IMR-90 (cell line): Measurements from ENCODE around the gene MTUS2. TPM values are rescaled to one million over a fixed set of nuclear protein-coding genes. Genes with fewer than 3 reads are reported as not detected.

Source experiments
- ATAC-seq: fragments of 200-7000 bp; cut with Tn5 transposase; 2 replicates; pipeline ENCODE4 v1.9.1; 2020; ENCODE audit warnings: low read depth, mild to moderate bottlenecking, moderate library complexity
- BruUV-seq: library from RNA; stranded (reverse); fragments of 400-500 nt; replicated peaks from 2 replicates; lab custom pipeline; 2021; lab: Mats Ljungman, UMichigan
- CTCF ChIA-PET: fragments of 300-600 bp; formaldehyde crosslinking; extraction: SDS; loops from one replicate; lab custom pipeline; 2021; ENCODE audit warnings: antibody characterized with exemption; lab: Yijun Ruan, JAX
- POLR2A ChIA-PET: fragments of 300-600 bp; sonication (Branson Sonifier 250); formaldehyde crosslinking; loops from one replicate; lab custom pipeline; 2022; ENCODE audit warnings: antibody characterized with exemption; ENCODE audit not compliant: unreplicated experiment; lab: Charles Lee
- DNase-seq: peaks from one replicate; pipeline ENCODE4 v3.0.0; 2013
- H2AFZ ChIP-seq: replicated peaks from 2 replicates; pipeline ENCODE3; 2013; ENCODE audit warnings: low read length, mild to moderate bottlenecking; ENCODE audit not compliant: poor library complexity
- H2AK5ac ChIP-seq: 2 replicates; pipeline ENCODE4 v1.6.1; 2013; ENCODE audit warnings: low read depth, low read length, inconsistent platforms
- H2AK9ac ChIP-seq: replicated peaks from 2 replicates; pipeline ENCODE3; 2013; ENCODE audit warnings: mild to moderate bottlenecking, low read depth, low read length, moderate library complexity; ENCODE audit not compliant: poor library complexity
- H2BK120ac ChIP-seq: 2 replicates; pipeline ENCODE4 v1.6.1; 2013; ENCODE audit warnings: low read depth, low read length, inconsistent platforms
- H2BK15ac ChIP-seq: 3 replicates; pipeline ENCODE4 v1.6.1; 2013; ENCODE audit warnings: low read depth, low read length, inconsistent platforms
- H2BK20ac ChIP-seq: 2 replicates; pipeline ENCODE4 v1.6.1; 2013; ENCODE audit warnings: low read depth, mild to moderate bottlenecking, inconsistent platforms, low read length, moderate library complexity
- H2BK5ac ChIP-seq: 2 replicates; pipeline ENCODE4 v1.6.1; 2013; ENCODE audit warnings: mild to moderate bottlenecking, low read depth, low read length, inconsistent platforms; ENCODE audit not compliant: poor library complexity, severe bottlenecking
- H3K14ac ChIP-seq: replicated peaks from 2 replicates; pipeline ENCODE4 v1.6.1; 2013; ENCODE audit warnings: low read depth, low read length, inconsistent platforms
- H3K18ac ChIP-seq: 2 replicates; pipeline ENCODE4 v1.6.1; 2013; ENCODE audit warnings: low read depth, low read length, control low read depth
- H3K23ac ChIP-seq: 2 replicates; pipeline ENCODE4 v1.6.1; 2013; ENCODE audit warnings: low read depth, low read length, inconsistent platforms
- H3K27ac ChIP-seq: 2 replicates; pipeline ENCODE4 v1.5.1; 2013; ENCODE audit warnings: mild to moderate bottlenecking, control low read depth, low read length; ENCODE audit not compliant: insufficient read depth
- H3K27me3 ChIP-seq: 2 replicates; pipeline ENCODE4 v1.6.1; 2013; ENCODE audit warnings: low read length; ENCODE audit not compliant: control insufficient read depth, insufficient read depth
- H3K36me3 ChIP-seq: 2 replicates; pipeline ENCODE4 v1.6.1; 2013; ENCODE audit warnings: low read length, mixed read lengths; ENCODE audit not compliant: control insufficient read depth, insufficient read depth
- H3K4ac ChIP-seq: 2 replicates; pipeline ENCODE4 v1.6.1; 2013; ENCODE audit warnings: low read depth, low read length, inconsistent platforms
- H3K4me1 ChIP-seq: 2 replicates; pipeline ENCODE4 v1.6.1; 2013; ENCODE audit warnings: low read length, mixed read lengths; ENCODE audit not compliant: control insufficient read depth, insufficient read depth
- H3K4me2 ChIP-seq: 2 replicates; pipeline ENCODE4 v1.6.1; 2013; ENCODE audit warnings: low read depth, mild to moderate bottlenecking, control low read depth, low read length, moderate library complexity
- H3K4me3 ChIP-seq: 2 replicates; pipeline ENCODE4 v1.5.1; 2013; ENCODE audit warnings: low read depth, mild to moderate bottlenecking, control low read depth, low read length, moderate library complexity; ENCODE audit not compliant: insufficient read depth
- H3K56ac ChIP-seq: 2 replicates; pipeline ENCODE4 v1.6.1; 2013; ENCODE audit warnings: low read length, inconsistent platforms; ENCODE audit not compliant: insufficient read depth; ENCODE audit errors: extremely low read depth
- H3K79me1 ChIP-seq, 2 experiments: 2 replicates each; pipeline ENCODE4 v1.6.1; 2013; ENCODE audit warnings: low read length in 2 of 2, inconsistent platforms in 1 of 2, low read depth in 1 of 2
- H3K9ac ChIP-seq: 2 replicates; pipeline ENCODE4 v1.6.1; 2013; ENCODE audit warnings: low read depth, low read length, control low read depth
- H3K9me1 ChIP-seq: 2 replicates; pipeline ENCODE4 v1.6.1; 2013; ENCODE audit warnings: low read length, inconsistent platforms; ENCODE audit not compliant: insufficient read depth
- H3K9me3 ChIP-seq: 2 replicates; pipeline ENCODE4 v1.6.1; 2013; ENCODE audit warnings: low read length; ENCODE audit not compliant: control insufficient read depth, insufficient read depth
- H4K20me1 ChIP-seq: 2 replicates; pipeline ENCODE4 v1.6.1; 2013; ENCODE audit warnings: low read length, inconsistent platforms; ENCODE audit not compliant: insufficient read depth
- H4K5ac ChIP-seq: 2 replicates; pipeline ENCODE4 v1.6.1; 2013; ENCODE audit warnings: mild to moderate bottlenecking, low read depth, low read length, control low read depth
- H4K8ac ChIP-seq, 2 experiments: 2 replicates each; pipeline ENCODE4 v1.6.1; 2013; ENCODE audit warnings: low read depth in 2 of 2, low read length in 2 of 2, control low read depth in 1 of 2, inconsistent platforms in 1 of 2
- H4K91ac ChIP-seq: 2 replicates; pipeline ENCODE4 v1.6.1; 2013; ENCODE audit warnings: low read depth, low read length, inconsistent platforms; ENCODE audit not compliant: insufficient read depth
- BHLHE40 ChIP-seq: fragments of 150-350 bp; IDR thresholded peaks from 2 replicates; pipeline ENCODE4 v1.6.1; 2016; ENCODE audit warnings: mild to moderate bottlenecking, low read depth, low read length
- CHD1 ChIP-seq: IDR thresholded peaks from 2 replicates; pipeline ENCODE4 v1.6.1; 2012; ENCODE audit warnings: low read depth, low read length, improper control_type of control experiment
- CTCF ChIP-seq: conservative IDR thresholded peaks from 2 replicates; pipeline ENCODE4 v1.5.1; 2012; ENCODE audit warnings: mild to moderate bottlenecking, low read depth, low read length, improper control_type of control experiment
- MAFK ChIP-seq: IDR thresholded peaks from 2 replicates; pipeline ENCODE4 v1.6.1; 2012; ENCODE audit warnings: low read depth, low read length, improper control_type of control experiment
- RCOR1 ChIP-seq: IDR thresholded peaks from 2 replicates; pipeline ENCODE4 v1.6.1; 2012; ENCODE audit warnings: mild to moderate bottlenecking, low read length, improper control_type of control experiment; ENCODE audit not compliant: insufficient replicate concordance
- WGBS, 2 experiments: methylation state at CpG; one replicate each; pipeline versions ENCODE4 v1.1.5 to v1.1.7; 2013; ENCODE audit warnings: missing lambda C conversion rate in 2 of 2; ENCODE audit not compliant: insufficient read length in 1 of 2; ENCODE audit errors: extremely low coverage in 2 of 2; 5-methylcytosine and 5-hydroxymethylcytosine counted together
- dilution Hi-C: fragments of 300-500 bp; cut with HindIII; formaldehyde crosslinking; loops from one replicate; pipeline ENCODE4 v1.14.3; 2018; ENCODE audit warnings: low sequenced_read_pairs; ENCODE audit not compliant: unreplicated experiment
- in situ Hi-C: fragments of 300-500 bp; cut with MboI; formaldehyde crosslinking; loops from 3 replicates; pipeline ENCODE4 v1.14.3; 2019; ENCODE audit warnings: low sequenced_read_pairs, inconsistent platforms, mixed read lengths
- intact Hi-C: fragments of 100-400 bp; cut with micrococcal nuclease; formaldehyde crosslinking; loops from 2 replicates; pipeline ENCODE4 v1.10.0; 2022
- polyA plus RNA-seq, 3 experiments: library from polyadenylated mRNA; depleted of rRNA; stranded (reverse); fragments of >200 nt; gene quantifications; 2 replicates each; pipeline ENCODE4 v1.2.3, GENCODE V29; 2012; ENCODE audit warnings: low replicate concordance in 1 of 3
- total RNA-seq: library from RNA; depleted of rRNA; stranded (reverse); fragments of >200 nt; gene quantifications from 2 replicates; pipeline ENCODE4 v1.2.3, GENCODE V29; 2012

MTUS2 gene
- total and polyA plus RNA-seq, 2 of the 4 experiments (the other 2 are of a cell fraction): under 0.01 to 0.02 TPM

DNA sequence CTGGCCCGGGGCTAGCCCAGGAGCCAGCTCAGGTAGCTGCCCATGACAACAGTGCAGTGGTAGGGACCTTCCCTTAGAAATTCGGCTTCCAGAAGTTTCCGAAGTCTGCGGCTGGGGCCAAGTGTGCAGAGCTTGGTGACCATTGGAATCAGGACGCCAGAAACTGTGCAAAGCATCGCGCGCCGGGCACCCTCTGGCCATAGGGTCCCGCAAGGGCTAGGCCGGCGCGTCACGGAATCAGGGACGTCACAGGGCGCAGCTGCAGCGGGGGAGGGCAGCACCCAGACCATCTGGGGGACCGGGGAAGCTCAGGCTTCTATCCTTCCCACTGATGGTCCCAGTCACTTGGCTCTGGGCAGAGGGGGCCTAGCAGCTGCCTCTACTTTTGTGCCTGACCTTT lies 219.1 kb downstream of the MTUS2 start:
- intact Hi-C loops (no loop called here), in situ Hi-C loops (no loop called here), dilution Hi-C loops (no loop called here)
- DNase-seq: no peak
- ATAC-seq: no peak
- Histone ChIP-seq H2AK5ac (no peak overlapping the region), H4K91ac (no peak overlapping the region), H2AFZ (no peak overlapping the region), H2BK20ac (no peak overlapping the region), H3K9ac (no peak overlapping the region), H4K8ac (no peak overlapping the region), H3K27me3 (no peaks in the 10 kb centered on the region), H4K5ac (no peak overlapping the region), H3K79me1 (no peaks in the 10 kb centered on the region), H2BK5ac (no peak overlapping the region), H3K4me3 (no peak overlapping the region), H3K56ac (no peak overlapping the region), H2BK120ac (no peak overlapping the region), H3K9me3 (peaks cover 9% of the 10 kb centered on the region; the same call in 1 of the 2 replicates), H3K4me1 (no peaks in the 10 kb centered on the region), H4K20me1 (no peaks in the 10 kb centered on the region), H3K9me1 (no peaks in the 10 kb centered on the region), H3K18ac (no peak overlapping the region), H2AK9ac (no peak overlapping the region), H3K4me2 (no peak overlapping the region), H3K27ac (no peak overlapping the region), H3K4ac (no peak overlapping the region), H2BK15ac (no peak overlapping the region), H3K14ac (no peak overlapping the region), H3K36me3 (no peaks in the 10 kb centered on the region), H3K23ac (no peak overlapping the region)
- TF ChIP-seq CTCF (no peak), CHD1 (no peak), RCOR1 (no peak), MAFK (no peak), BHLHE40 (no peak)
- POLR2A ChIA-PET: no interaction called here
- WGBS, 2 experiments: 77% methylated on average over 9 of the region's 18 CpGs; no CpG with 5 or more reads in 1 of the 2 experiments
- CTCF ChIA-PET: no interaction called here
- BruUV-seq: no TSS peak
